K562 treated with DMSO at 1 percent for 48 hours (cell line): ENCODE data around the gene TAF8. TPM values are rescaled to one million over a fixed set of nuclear protein-coding genes. Genes with fewer than 3 reads are reported as not detected.

Experiments
- total RNA-seq: library from RNA; unstranded; fragments of 300-600 nt; gene quantifications from 2 replicates; pipeline ENCODE4 v1.2.3, GENCODE V29; 2022; ENCODE audit warnings: low replicate concordance; ENCODE audit errors: extremely low read depth

TAF8 gene, protein sequence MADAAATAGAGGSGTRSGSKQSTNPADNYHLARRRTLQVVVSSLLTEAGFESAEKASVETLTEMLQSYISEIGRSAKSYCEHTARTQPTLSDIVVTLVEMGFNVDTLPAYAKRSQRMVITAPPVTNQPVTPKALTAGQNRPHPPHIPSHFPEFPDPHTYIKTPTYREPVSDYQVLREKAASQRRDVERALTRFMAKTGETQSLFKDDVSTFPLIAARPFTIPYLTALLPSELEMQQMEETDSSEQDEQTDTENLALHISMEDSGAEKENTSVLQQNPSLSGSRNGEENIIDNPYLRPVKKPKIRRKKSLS
- not detected in 2 replicates for total RNA-seq

DNA sequence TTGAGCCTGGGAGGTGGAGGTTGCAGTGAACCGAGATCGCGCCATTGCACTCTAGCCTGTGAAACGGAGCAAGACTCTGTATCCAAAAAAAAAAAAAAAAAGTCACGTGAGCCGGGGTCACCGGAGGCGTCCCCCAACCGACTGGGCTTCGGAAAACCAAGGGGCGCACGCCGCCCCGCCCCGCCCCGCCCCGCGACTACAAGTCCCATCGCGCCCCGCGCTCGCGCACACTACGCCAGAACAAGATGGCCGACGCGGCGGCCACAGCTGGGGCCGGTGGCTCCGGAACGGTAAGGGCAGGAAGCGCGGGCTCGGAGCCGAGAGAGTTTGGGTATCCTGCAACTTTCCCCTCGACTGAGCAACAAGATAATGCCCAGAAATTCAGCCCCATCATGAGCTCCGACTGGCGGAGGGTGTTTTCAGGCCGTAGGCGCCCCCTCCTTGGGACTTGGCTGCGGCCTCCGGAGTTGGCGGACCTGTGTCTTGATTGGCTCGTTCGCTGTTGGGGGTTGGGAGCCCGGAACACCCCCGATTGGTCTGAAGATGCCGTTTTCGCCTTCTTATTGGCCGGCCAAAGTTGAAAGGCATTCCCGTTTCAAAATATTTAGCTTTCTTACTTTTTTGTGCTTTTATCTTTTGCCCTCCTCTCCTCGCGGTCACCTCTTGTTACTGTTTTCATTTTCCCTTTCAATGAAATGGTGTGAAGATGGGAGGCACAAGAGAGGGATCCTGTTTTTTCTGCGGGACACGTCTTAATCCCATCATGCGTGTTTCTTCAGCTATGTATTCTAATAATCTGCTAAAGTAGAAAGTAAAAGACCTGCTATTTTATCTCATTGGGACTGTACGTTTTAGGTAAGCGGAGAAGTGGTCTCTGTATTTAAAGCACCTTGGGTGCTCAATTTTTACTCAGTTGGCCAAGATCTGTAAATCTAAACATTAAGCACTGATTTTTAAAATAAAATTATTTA is at the start of gene TAF8:
TAF8 (plus strand) TSS at position 228 of the 971 bp plus-strand sequence; CDS start at position 246, 18 bp downstream.

Other genes starting within 250 kb of the TAF8 start
- gene USP49, start 155.1 kb upstream of the TAF8 start, total RNA-seq = not detected in 2 replicates
- not detected in 2 replicates for gene MED20, start 129.4 kb upstream of the TAF8 start, total RNA-seq
- gene BYSL, start 129.0 kb upstream of the TAF8 start, total RNA-seq = not detected in 2 replicates
- gene CCND3, start 108.7 kb upstream of the TAF8 start, total RNA-seq = not detected in 2 replicates
- gene C6orf132, start 92.1 kb downstream of the TAF8 start, total RNA-seq = not detected in 2 replicates
- gene GUCA1A, start 122.8 kb downstream of the TAF8 start, total RNA-seq = not detected in 2 replicates
- gene GUCA1B, start 144.4 kb downstream of the TAF8 start, total RNA-seq = not detected in 2 replicates
- not detected in 2 replicates for gene MRPS10, start 167.3 kb downstream of the TAF8 start, total RNA-seq